ENCODE results near the gene MBNL3.

MBNL3 gene

DNA sequence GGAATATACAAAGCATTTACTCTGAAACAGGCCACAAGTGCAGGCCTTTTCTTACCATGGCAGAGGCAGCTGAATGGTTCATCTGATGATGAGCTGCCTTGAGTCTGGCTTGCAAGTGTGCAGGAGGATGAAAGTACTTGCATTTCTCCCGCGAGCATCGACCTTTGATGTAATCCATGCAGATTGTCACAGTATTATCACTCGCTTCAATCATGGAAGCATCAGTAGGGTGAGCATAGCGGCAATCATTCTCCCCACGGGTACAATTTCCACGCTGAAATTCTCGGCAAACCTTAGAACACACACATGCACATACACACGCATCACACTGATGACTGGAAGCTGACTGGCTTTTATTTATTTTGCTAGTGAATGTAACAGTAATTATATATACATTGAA, 98.0 kb downstream of the MBNL3 start:
- no peak for DNase-seq (ENCODE audit: low read depth)
- TF ChIP-seq, protein P1, sequence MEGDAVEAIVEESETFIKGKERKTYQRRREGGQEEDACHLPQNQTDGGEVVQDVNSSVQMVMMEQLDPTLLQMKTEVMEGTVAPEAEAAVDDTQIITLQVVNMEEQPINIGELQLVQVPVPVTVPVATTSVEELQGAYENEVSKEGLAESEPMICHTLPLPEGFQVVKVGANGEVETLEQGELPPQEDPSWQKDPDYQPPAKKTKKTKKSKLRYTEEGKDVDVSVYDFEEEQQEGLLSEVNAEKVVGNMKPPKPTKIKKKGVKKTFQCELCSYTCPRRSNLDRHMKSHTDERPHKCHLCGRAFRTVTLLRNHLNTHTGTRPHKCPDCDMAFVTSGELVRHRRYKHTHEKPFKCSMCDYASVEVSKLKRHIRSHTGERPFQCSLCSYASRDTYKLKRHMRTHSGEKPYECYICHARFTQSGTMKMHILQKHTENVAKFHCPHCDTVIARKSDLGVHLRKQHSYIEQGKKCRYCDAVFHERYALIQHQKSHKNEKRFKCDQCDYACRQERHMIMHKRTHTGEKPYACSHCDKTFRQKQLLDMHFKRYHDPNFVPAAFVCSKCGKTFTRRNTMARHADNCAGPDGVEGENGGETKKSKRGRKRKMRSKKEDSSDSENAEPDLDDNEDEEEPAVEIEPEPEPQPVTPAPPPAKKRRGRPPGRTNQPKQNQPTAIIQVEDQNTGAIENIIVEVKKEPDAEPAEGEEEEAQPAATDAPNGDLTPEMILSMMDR (IDR thresholded peaks at IDR 0.05; ENCODE audit: low read depth, low read length, missing control alignments), result no peak

DNA sequence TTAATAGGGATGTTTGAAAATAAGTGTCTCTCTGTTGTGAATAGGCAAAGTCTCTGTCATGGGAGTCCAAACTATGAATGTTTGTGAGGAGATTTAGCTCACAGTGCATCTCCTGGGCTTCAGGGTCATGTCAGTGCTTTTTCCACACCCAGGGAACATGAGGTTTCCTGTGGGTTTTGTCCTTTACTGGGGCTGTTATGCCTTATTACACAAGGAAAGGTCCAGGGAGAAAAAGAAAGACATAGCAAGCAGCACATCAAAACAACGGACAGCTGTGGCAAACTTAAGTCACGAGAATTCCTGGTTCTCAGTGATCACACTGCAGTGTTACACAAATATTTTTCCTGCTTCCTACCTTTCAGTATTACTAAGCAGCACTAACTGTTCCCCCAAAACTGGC, 99.4 kb downstream of the MBNL3 start:
- H3K4me3 ChIP-seq (ENCODE audit: low read depth, low read length), result no peak overlapping the region
- no peak for DNase-seq (ENCODE audit: low read depth)
- TF ChIP-seq, protein P1 (IDR thresholded peaks at IDR 0.05; ENCODE audit: low read depth, low read length, missing control alignments), result no peak

More for the DNA sequence above, 98.0 kb downstream of the MBNL3 start:
- H3K4me3 ChIP-seq (ENCODE audit: low read depth, low read length), result no peak overlapping the region

DNA sequence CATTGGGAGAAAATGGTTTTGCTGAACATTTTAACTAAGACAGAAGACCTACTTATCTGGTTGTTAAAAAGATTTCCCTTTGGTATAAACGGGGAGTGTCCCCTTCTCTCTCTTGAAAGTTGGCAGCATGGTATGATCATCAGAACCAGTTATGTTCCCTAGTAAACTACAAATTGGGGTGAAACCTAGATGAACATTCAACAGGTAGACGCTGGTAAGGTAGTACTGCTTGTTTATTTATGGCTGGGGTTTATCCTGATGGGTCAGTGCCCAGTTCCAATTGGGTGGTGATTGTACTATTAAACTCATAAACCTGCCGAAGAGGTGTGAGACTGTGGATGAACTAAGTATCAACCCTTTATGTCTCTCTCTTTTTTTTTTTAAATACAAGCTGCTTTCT, 100.5 kb downstream of the MBNL3 start:
- TF ChIP-seq, protein P1 (IDR thresholded peaks at IDR 0.05; ENCODE audit: low read depth, low read length, missing control alignments), result no peak
- H3K4me3 ChIP-seq (ENCODE audit: low read depth, low read length), result no peak overlapping the region
- DNase-seq (ENCODE audit: low read depth), result no peak

DNA sequence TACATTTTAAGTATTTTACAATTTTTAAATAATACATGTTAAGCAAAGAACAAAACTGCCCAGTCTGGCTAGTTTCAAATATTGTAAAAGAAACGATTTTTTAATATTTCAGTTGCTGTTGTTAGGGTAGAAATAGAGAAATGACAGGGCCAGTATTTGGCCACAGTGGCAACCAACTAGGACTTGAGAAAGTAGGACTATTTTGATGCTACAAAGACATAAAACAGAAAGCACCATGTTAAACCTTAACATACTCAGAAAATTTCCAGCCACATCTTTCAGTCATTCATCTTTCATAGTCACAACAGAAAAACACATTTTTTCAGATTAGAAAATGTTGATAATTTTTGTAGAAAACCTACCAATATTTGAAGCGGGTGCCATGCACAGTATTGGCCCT, 104.5 kb downstream of the MBNL3 start:
- no peak for DNase-seq (ENCODE audit: low read depth)
- TF ChIP-seq, protein P1 (IDR thresholded peaks at IDR 0.05; ENCODE audit: low read depth, low read length, missing control alignments), result no peak
- H3K4me3 ChIP-seq (ENCODE audit: low read depth, low read length), result no peak overlapping the region

DNA sequence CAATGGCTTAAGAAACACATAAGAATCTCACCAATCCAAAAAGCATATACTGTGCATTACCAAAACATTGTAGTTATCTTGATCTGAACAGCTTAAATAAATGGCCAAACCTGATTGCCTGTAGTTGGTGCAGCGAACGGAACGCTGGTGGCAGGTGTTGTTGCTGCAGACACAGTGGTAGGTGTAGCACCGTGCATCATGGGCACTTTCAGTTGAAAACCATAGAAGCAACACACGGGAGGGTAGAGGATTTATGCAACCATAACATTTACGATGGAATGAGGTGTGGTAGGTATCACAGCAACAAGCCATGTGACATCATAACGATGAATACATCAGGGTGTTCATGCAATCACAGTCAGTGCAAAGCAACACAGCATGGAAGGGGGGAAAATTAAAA, 106.8 kb downstream of the MBNL3 start:
- no peak for DNase-seq (ENCODE audit: low read depth)
- H3K4me3 ChIP-seq (ENCODE audit: low read depth, low read length), result no peak overlapping the region
- TF ChIP-seq, protein P1 (IDR thresholded peaks at IDR 0.05; ENCODE audit: low read depth, low read length, missing control alignments), result no peak

DNA sequence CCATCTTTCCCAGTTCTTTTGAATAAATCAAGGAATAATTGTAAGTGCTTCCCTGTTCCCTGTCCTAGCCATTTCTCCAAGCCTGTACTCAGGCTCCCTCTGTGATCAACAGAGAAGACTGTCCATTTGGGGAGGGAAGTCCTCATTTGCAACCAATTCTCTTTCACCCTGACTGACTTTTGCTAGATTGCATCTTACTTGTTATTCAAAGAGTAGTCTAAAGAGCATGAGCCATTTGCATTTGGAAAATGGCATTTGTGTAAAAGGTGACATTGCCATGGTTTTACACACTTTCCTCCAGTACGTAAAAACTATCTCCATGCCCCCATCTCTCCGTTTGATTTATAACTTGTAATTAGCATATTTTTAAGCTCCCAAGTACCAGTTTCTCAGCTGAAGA, 110.6 kb downstream of the MBNL3 start:
- TF ChIP-seq, protein P1 (IDR thresholded peaks at IDR 0.05; ENCODE audit: low read depth, low read length, missing control alignments), result no peak
- no peak overlapping the region for H3K4me3 ChIP-seq (ENCODE audit: low read depth, low read length)
- DNase-seq (ENCODE audit: low read depth), result no peak

DNA sequence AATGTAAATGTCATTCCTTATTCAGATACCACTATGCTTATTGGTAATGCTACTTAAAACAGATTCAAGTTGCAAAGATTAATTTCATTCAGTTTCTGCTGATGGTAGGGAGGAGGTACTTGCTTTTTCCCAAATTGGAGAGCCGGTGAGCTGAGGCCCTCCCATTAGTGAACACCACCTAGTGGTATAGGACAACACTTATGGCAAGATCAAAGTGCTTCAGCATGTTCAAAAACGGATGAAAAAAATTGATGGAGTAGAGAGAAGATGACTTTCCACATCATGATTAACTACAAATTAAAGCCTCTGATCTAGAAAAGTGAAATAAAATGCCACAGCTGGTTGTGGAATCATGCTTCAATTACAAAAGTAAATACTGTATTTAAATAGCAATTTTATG, 112.9 kb downstream of the MBNL3 start:
- TF ChIP-seq, protein P1 (IDR thresholded peaks at IDR 0.05; ENCODE audit: low read depth, low read length, missing control alignments), result no peak
- no peak overlapping the region for H3K4me3 ChIP-seq (ENCODE audit: low read depth, low read length)
- no peak for DNase-seq (ENCODE audit: low read depth)
